HEK293T (cell line): Measurements from ENCODE around the gene CLC.

Experiments used
- CTCF ChIA-PET: fragments of 350-600 bp; formaldehyde crosslinking; extraction: SDS; loops from one replicate; lab custom pipeline; 2021; ENCODE audit warnings: antibody characterized with exemption, inconsistent platforms; lab: Yijun Ruan, JAX
- POLR2A ChIA-PET: fragments of 350-600 bp; formaldehyde crosslinking; extraction: SDS; loops from one replicate; lab custom pipeline; 2020; ENCODE audit warnings: antibody characterized with exemption, inconsistent platforms; lab: Yijun Ruan, JAX
- DNase-seq: peaks from one replicate; pipeline ENCODE4 v3.0.0; 2012; ENCODE audit warnings: mixed read lengths; ENCODE audit errors: extremely low spot score
- ARNT ChIP-seq: fragments of 450-650 bp; IDR thresholded peaks from 2 replicates; pipeline ENCODE4 v1.6.1; 2017; ENCODE audit warnings: mild to moderate bottlenecking
- BHLHE40 ChIP-seq: fragments of 450-650 bp; IDR thresholded peaks from 2 replicates; pipeline ENCODE4 v1.6.1; 2016; ENCODE audit warnings: mild to moderate bottlenecking, moderate library complexity, borderline replicate concordance
- CTBP1 ChIP-seq: fragments of 450-650 bp; IDR thresholded peaks from 2 replicates; pipeline ENCODE4 v1.6.1; 2016; ENCODE audit warnings: borderline replicate concordance
- ELF4 ChIP-seq: fragments of 450-650 bp; IDR thresholded peaks from 2 replicates; pipeline ENCODE4 v1.6.1; 2017; ENCODE audit warnings: antibody characterized with exemption
- FOXA1 ChIP-seq: fragments of 450-650 bp; IDR thresholded peaks from 2 replicates; pipeline ENCODE4 v1.6.1; 2016; ENCODE audit warnings: mild to moderate bottlenecking
- FOXK2 ChIP-seq: fragments of 450-650 bp; IDR thresholded peaks from 2 replicates; pipeline ENCODE4 v1.6.1; 2016; ENCODE audit warnings: mild to moderate bottlenecking
- FOXM1 ChIP-seq: fragments of 450-650 bp; IDR thresholded peaks from 2 replicates; pipeline ENCODE4 v1.6.1; 2017; ENCODE audit warnings: mild to moderate bottlenecking, borderline replicate concordance
- HDGF ChIP-seq: fragments of 450-650 bp; IDR thresholded peaks from 2 replicates; pipeline ENCODE4 v1.6.1; 2017; ENCODE audit warnings: antibody characterized with exemption, borderline replicate concordance
- L3MBTL2 ChIP-seq: fragments of 450-650 bp; conservative IDR thresholded peaks from 2 replicates; pipeline ENCODE4 v1.6.1; 2016; ENCODE audit warnings: mild to moderate bottlenecking
- LEF1 ChIP-seq: fragments of 450-650 bp; IDR thresholded peaks from 2 replicates; pipeline ENCODE4 v1.6.1; 2017; ENCODE audit warnings: mild to moderate bottlenecking, borderline replicate concordance
- NFRKB ChIP-seq: fragments of 450-650 bp; IDR thresholded peaks from 2 replicates; pipeline ENCODE4 v1.6.1; 2016; ENCODE audit warnings: mild to moderate bottlenecking, moderate library complexity
- SP1 ChIP-seq: fragments of 450-650 bp; IDR thresholded peaks from 2 replicates; pipeline ENCODE4 v1.6.1; 2017
- SUZ12 ChIP-seq: fragments of 450-650 bp; IDR thresholded peaks from 2 replicates; pipeline ENCODE4 v1.6.1; 2016; ENCODE audit warnings: mild to moderate bottlenecking
- TARDBP ChIP-seq: fragments of 450-650 bp; IDR thresholded peaks from 2 replicates; pipeline ENCODE4 v1.6.1; 2016
- ZNF384 ChIP-seq: fragments of 450-650 bp; IDR thresholded peaks from 2 replicates; pipeline ENCODE4 v1.6.1; 2016
- TF ChIP-seq, protein P1 (sequence below): fragments of 450-650 bp; IDR thresholded peaks from 2 replicates; pipeline ENCODE4 v1.6.1; 2016

The CLC gene

DNA sequence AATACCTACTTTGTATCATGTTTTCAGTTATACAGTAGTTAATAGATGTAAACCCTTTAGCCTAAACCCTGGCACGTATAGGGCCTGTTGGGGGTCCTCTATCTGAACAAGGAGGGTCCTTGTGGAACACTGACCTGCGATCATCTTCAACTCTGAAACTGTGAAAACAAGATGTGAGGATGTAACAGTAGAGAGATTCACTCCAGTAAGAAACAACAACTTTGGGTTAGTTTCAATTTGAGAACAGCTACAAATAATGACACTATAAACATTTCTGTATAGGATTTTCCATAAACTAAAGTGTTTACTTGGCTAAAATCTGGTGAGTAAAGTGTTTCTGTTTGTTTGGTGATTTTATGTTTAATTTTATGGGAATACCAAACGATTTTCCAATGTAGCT, 2.1 kb downstream of the CLC start:
- CTCF ChIA-PET, result no interaction called here
- no peak for DNase-seq
- no peak for TF ChIP-seq BHLHE40
- no peak for TF ChIP-seq ARNT
- TF ChIP-seq HDGF, result no peak
- no peak for TF ChIP-seq SP1
- no peak for TF ChIP-seq FOXK2
- no peak for TF ChIP-seq NFRKB
- TF ChIP-seq CTBP1, result no peak
- TF ChIP-seq TARDBP, result no peak
- TF ChIP-seq L3MBTL2, result no peak
- no peak for TF ChIP-seq SUZ12
- TF ChIP-seq, protein P1, sequence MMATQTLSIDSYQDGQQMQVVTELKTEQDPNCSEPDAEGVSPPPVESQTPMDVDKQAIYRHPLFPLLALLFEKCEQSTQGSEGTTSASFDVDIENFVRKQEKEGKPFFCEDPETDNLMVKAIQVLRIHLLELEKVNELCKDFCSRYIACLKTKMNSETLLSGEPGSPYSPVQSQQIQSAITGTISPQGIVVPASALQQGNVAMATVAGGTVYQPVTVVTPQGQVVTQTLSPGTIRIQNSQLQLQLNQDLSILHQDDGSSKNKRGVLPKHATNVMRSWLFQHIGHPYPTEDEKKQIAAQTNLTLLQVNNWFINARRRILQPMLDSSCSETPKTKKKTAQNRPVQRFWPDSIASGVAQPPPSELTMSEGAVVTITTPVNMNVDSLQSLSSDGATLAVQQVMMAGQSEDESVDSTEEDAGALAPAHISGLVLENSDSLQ, result no peak
- TF ChIP-seq FOXM1, result no peak
- TF ChIP-seq FOXA1, result no peak
- TF ChIP-seq ELF4, result no peak
- no peak for TF ChIP-seq LEF1
- no peak for TF ChIP-seq ZNF384
- POLR2A ChIA-PET, result no interaction called here

DNA sequence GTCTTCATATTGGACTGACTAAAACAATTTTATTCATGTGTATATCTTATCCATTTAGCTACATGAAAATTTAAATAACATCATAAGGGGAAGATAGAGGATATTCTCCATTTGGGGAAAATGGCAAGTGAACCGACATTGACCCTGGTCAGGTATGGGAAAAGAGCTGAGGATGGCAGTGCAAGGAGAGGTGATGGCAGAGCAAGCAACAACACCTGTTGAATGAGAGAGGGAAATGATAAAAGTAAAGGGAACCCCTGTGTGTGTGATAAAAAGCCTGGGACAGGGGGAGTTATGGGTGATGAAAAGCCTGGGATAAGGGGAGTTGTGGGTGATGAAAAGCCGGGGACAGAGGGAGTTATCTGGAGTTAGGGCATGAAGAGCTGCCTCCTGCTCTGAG, 4.0 kb downstream of the CLC start:
- ChIA-PET CTCF (interaction anchor here (0.6 kb wide), 1 partner anchor 28 kb away, joined by 3 read pairs; no protein-coding TSS in a partner anchor), POLR2A (no interaction called here)
- DNase-seq, result no peak
- TF ChIP-seq BHLHE40, result no peak
- no peak for TF ChIP-seq HDGF
- no peak for TF ChIP-seq FOXK2
- TF ChIP-seq ARNT, result no peak
- no peak for TF ChIP-seq ZNF384
- TF ChIP-seq FOXA1, result no peak
- TF ChIP-seq LEF1, result no peak
- TF ChIP-seq CTBP1, result no peak
- no peak for TF ChIP-seq NFRKB
- TF ChIP-seq SUZ12, result no peak
- no peak for TF ChIP-seq FOXM1
- TF ChIP-seq ELF4, result no peak
- TF ChIP-seq L3MBTL2, result no peak
- TF ChIP-seq SP1, result no peak
- no peak for TF ChIP-seq TARDBP

DNA sequence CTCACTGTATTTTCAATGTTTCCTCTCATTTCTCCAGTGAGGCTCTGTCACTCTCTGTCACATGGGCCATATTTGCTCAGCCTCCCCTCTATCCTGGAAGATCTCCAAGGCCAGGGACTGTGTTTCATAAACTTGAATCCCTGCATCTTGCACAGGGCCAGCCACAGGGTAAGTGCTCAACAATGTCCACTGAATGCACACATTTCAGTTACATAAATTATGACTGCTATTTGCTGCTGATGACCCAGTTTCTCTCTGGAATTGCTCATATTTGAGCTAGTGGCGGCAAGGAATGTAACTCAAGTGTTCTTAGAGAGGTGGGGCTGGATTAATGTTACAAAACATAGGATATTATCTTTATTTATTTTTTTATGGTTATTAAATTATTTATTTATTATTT, 6.1 kb downstream of the CLC start:
- CTCF ChIA-PET, result no interaction called here

DNA sequence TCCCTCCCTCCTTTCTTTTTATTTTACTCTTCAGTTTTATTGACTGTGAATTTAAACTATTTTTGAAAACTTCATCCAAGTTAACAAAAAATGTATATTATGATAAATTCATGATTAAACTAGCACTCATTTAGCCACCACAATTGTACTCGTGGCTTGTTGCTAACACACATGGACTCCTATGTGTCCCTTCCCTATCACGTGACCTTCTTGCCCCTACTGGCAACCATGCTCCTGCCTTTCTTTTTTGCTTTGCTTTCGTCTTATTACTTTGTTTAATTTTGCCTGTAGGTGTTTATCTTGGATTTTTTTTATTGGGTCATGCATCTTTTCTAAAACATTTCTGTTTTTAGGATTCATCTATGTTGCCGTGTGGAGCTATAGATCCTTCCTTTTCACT, 8.2 kb downstream of the CLC start:
- ChIA-PET CTCF (no interaction called here), POLR2A (no interaction called here)
- no peak for DNase-seq
- TF ChIP-seq TARDBP, result no peak
- TF ChIP-seq SP1, result no peak
- TF ChIP-seq ARNT, result no peak
- no peak for TF ChIP-seq L3MBTL2
- TF ChIP-seq ZNF384, result no peak
- TF ChIP-seq HDGF, result no peak
- no peak for TF ChIP-seq FOXM1
- TF ChIP-seq BHLHE40, result no peak
- TF ChIP-seq CTBP1, result no peak

More for the DNA sequence above, 6.1 kb downstream of the CLC start:
- DNase-seq, result no peak
- no peak for TF ChIP-seq FOXK2
- TF ChIP-seq SUZ12, result no peak
- TF ChIP-seq BHLHE40, result no peak
- no peak for TF ChIP-seq NFRKB
- no peak for TF ChIP-seq SP1
- no peak for TF ChIP-seq L3MBTL2
- no peak for TF ChIP-seq TARDBP
- TF ChIP-seq FOXM1, result no peak
- TF ChIP-seq, protein P1, result no peak
- TF ChIP-seq ARNT, result no peak
- TF ChIP-seq ELF4, result no peak
- POLR2A ChIA-PET, result no interaction called here

DNA sequence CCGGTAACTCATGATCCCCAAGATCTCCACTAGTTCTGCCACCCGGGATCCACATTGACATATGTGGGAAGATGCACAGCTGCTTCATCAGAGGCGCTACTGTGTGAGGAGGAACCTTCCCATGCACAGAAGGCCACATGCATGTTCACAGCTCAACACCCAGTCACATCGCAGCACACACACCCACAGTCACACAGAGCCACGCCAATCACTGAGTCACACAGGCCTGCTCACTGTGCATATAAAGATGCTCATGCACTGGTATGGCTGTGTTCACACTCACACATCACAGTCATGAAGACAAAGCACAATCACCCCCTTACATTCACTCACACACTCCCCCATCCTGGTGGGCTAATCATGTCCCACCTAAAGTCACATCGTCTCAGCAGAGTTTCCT, 9.8 kb downstream of the CLC start:
- TF ChIP-seq, protein P1, result no peak
- TF ChIP-seq L3MBTL2 (no peak), LEF1 (no peak), NFRKB (no peak), FOXM1 (no peak), ZNF384 (no peak), BHLHE40 (no peak), TARDBP (no peak), SUZ12 (no peak), FOXA1 (no peak), HDGF (no peak), FOXK2 (no peak), ELF4 (no peak), CTBP1 (no peak), ARNT (no peak), SP1 (no peak)
- CTCF ChIA-PET, result no interaction called here
- POLR2A ChIA-PET, result no interaction called here
- DNase-seq, result no peak

DNA sequence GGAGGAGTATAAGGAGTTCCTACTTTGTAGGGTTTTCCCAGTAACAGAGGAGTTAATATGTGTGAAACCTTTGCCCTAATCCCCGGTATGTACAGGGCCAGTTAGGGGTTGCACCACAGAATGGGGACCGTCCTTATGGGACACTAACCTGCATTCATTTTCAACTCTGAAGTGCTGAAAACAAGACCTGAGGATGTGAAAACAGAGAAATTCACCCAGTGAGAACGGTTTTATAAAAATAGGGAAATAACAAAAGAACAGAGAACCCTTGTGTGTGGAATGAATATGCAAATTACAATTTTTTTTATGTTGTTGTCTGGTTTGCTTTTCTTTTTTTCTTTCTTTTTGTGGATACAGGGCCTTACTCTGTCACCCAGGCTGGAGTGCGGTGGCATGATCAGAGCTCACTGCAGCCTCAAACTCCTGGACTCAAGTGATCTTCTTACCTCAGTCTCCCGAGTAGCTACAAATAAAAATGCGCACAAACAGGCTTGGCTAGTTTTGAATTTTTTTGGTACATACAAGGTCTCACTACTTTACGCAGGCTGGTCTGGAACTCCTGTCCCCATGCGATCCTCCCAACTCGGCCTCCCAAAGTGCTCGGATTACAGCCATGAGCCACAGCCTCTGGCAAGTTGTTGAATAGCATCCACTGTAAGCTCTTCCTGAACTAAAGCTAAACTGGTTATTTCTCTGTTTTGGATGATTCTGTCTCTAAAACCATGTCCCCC, 10.6 kb downstream of the CLC start:
- ChIA-PET CTCF (no interaction called here), POLR2A (no interaction called here)
- TF ChIP-seq HDGF (no peak), SUZ12 (no peak), ELF4 (no peak), ARNT (no peak), CTBP1 (no peak), TARDBP (no peak), FOXA1 (no peak)
- TF ChIP-seq, protein P1, result no peak
- no peak for DNase-seq
